ENCODE measurements around the gene C12orf56.
"Not testable (repeated sequence)": the region's sequence is repeated elsewhere in the genome, so short reads cannot be mapped to it uniquely, and the experiment has no call there.

Gene C12orf56

DNA sequence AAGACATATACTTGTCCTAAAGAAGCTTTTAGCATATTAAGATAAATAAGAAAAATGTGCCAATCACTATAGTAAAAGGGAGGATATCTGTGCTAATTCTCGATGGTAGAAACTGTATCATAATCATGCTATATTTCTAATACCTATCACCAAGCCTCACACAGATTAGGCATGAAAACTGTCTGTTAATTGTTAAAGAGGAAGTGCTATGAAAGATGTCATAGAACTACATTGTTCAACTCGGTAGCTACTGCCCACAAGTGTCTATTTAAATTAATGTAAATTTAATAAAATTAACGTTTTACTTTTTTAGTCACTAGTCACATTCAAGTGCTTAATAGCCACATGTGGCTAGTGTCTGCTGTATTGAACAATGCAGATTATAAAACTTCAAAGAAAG is 90.9 kb downstream of the C12orf56 start:
- no peak for DNase-seq

- DNase-seq = no peak
These were observed 94.3 kb downstream of the C12orf56 start for GRCh38 chr12:64296301-64296700.

DNA sequence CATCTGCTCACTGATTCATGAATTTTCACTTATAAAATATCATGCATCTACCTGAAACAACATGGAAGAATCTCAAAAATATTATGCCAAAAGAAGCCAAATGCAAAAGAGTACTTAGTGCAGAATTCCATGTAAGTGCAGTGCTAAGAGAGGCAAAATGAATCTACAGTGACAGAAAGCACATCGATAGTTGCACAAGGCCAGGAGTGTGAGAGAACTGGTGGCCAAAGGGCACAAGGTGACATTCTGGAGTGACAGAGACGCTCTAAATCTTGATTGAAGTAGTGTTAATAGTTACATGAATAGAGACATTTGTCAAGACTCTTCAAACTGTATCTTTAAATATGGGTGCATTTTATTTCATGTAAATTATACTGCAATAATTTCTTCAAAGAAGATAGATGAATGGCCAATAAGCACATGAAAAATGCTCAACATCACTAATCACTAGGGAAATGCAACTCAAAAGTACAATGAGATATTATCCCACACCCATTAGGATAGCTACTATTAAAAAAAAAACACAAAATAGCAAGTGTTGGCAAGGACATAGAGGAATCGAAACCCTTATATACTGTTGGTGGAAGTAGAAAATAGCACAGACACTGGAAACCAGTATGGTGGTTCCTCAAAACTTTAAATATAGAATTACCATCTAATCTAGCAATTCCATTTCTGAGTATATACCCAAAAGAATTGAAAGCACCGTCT is 96.7 kb downstream of the C12orf56 start:
- DNase-seq = no peak

GRCh38 chr12:64293174-64293573 is 97.4 kb downstream of the C12orf56 start:
- not testable (repeated sequence) for DNase-seq

GRCh38 chr12:64286521-64286920 is 104.0 kb downstream of the C12orf56 start:
- no peak for DNase-seq

- DNase-seq = no peak
These were observed 106.3 kb downstream of the C12orf56 start for GRCh38 chr12:64284256-64284655.

DNA sequence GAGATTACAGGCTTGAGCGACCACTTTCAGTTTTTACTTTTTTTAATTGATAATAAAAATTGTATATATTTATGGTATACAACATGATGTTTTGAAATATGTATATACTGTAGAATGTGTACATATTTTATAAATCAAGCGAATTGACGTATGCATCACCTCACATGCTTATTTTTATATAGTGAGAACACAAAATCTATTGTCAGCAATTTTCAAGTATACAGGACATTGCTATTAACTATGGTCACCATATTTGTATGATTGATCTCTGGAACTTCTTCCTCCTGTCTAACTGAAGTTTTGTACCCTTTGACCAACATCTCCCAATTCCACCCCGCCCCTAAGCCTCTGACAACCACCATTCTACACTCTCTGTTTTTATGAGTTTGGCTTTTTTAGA is 112.1 kb downstream of the C12orf56 start:
- DNase-seq = no peak

GRCh38 chr12:64273527-64274403 is 116.8 kb downstream of the C12orf56 start:
- DNase-seq = no peak

GRCh38 chr12:64270411-64270810 is 120.1 kb downstream of the C12orf56 start:
- no peak for DNase-seq

DNA sequence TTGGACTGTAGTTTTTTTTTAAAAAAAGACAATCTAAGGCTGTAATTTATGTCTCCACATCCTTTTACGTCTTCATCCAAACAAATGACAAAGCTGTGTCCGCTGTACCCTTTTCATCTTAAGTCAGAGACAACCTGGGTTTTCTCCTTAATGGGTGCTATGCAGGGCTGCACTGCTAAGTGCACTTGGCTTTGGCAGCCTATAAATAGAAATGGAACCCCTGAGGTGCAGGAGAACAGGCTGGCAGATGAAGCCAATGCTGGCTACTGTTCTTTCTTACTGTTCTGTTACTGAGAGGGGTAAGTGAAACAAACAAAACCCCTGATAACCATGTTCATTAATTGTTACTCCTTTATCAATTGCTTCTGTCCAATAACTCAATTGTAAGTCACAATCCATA is 121.4 kb downstream of the C12orf56 start:
- no peak for DNase-seq

GRCh38 chr12:64268409-64268808 is 122.1 kb downstream of the C12orf56 start:
- DNase-seq = no peak

DNA sequence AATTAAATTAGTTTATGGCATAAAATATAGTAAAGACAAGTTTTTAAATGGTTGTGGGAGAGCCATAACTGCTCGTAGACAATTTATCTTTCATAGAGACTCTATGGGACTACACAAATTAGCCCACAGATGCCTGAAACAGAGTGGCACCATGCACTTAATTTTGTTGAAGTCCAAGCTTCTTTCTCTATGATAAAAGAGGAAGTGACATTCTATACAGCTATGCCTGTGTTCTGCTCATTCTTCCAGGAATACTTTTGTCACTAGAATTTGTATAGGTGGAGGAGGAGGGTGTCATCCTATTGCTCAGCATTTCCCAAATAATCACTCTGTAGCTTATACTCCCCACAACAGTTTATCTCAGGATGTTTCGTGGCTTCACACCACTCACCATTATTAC is 124.7 kb downstream of the C12orf56 start:
- no peak for DNase-seq

DNA sequence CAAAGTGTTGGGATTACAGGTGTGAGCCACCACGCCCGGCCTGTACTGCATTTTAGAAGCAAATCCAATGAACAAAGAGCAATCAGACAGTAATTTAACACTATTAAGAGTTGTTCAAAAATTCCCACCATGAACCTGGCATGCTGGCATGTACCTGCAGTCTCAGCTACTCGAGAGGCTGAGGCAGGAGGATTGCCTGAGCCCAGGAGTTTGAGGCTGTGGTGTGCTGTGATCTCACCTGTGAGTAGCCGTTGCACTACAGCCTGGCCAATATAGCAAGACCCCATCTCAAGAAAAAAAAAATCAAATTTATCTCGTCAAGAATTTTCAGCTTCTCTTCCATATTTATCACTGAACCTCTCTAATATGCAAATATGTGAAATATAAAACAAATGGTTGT is 128.7 kb downstream of the C12orf56 start:
- no peak for DNase-seq

GRCh38 chr12:64258576-64258975 is 132.0 kb downstream of the C12orf56 start:
- DNase-seq = no peak

DNA sequence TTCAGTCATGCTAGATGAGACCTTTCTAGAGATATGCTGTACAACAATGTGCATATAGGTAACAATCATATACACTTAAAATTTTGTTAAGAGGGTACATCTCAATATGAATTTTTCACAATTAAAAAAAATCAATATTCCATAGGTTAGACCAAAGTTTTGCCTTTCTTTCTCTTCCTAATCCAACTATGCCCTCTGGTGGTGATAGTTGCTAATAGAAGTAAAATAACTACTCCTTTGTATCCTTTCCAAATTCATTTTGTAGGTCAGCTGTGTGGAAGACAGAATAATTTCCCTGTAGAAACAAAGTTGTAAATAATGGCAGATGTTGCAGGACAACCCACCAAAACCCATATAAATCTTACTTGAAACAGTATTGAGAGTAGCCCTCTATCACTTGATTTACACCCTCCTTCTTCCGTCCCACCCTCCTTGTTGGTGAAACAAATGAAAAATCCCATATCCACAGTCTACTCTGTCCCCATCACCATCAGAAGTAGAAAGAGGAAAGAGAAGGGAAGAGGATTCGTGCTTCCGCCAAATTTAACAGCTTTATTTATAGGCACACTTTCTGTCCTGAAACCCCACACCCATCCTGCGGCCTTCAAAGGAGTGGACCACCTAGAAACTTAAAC is 134.3 kb downstream of the C12orf56 start:
- peak; percentile 77 for DNase-seq

GRCh38 chr12:64255249-64255648 is 135.3 kb downstream of the C12orf56 start:
- DNase-seq = no peak

- no peak for DNase-seq
These were observed 137.2 kb downstream of the C12orf56 start for GRCh38 chr12:64253356-64253755.

DNA sequence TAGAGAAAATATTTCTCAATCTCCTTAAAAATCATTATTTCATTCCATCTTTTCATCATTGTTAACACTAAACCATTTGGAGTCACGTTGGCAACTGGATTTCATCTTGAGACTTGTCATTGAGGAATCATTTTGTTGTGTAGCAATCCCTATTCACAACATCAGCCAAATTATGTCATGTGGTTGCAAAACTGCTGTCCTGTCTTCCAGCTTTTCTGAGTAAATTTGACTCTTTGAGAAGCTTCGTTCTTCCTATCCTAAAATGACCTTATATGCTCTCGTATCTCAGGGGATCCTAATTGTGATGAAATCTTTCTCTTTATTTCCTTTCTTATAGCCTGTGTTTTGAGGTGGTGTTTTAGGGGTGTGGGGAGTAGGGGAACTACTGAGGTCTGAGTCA is 137.9 kb downstream of the C12orf56 start:
- DNase-seq = no peak

DNA sequence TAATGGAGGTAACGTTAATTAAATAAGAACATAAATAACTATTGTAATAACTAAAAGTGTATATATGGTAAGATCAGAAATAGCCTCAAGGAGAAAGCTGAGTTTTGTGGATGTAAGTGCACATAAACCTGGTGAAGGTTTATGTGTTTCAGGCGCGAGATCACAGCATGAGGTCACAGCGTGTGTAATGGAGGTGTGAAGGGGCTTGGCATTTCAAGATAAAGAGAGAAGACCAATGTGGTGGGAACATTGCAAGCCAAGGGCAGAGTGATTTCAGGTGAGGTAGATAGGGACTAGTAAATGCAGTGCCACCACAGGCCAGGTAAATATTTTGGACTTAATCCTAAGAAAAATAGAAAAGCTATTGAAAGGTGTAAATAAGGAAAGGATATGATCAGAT is 146.7 kb downstream of the C12orf56 start:
- no peak for DNase-seq

GRCh38 chr12:64240781-64241180 is 149.8 kb downstream of the C12orf56 start:
- DNase-seq = no peak

DNA sequence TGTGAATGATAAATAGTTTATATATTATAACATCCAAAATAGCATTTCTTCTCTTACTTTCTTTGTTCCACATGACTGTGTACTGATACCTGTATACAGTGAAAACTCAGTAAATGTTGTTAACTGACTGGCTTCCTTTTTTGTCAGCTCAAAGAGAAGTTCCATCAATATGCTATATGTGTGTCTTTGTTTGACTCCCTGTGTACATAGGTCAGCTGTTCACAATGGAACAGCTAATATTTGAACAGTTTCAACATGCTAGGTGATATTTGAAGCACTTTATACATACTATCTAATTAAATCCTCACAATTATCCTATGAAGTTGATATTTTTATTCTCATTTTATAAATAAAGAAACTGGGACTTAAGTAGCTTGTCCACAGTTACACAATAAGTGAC is 153.2 kb downstream of the C12orf56 start:
- no peak for DNase-seq

GRCh38 chr12:64236549-64236948 is 154.0 kb downstream of the C12orf56 start:
- no peak for DNase-seq

DNA sequence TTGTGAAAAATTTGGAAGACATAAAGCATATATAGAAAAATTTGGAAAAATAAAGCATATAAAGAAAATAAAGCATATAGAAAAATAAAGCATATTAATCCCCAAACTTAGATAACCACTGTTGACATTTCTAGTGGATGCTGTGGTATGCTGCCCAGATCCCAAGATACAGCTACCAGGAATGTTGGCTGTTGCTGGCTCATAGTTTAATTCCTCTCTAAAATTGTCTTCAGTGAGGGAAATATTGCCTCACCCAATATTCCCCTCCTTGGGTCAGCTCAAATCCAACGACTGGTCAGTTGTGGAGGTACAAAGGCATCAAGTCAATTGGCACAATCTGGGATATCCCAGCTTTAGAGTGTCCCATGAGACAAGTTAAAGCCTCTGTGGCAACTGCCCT is 158.4 kb downstream of the C12orf56 start:
- DNase-seq = no peak

GRCh38 chr12:64229796-64230195 is 160.8 kb downstream of the C12orf56 start:
- no peak for DNase-seq
